AG04450 (cell line): ENCODE data around the gene RAB40C. TPM values are rescaled to one million over a fixed set of nuclear protein-coding genes. Genes with fewer than 3 reads are reported as not detected.

Experiments
- CTCF ChIA-PET: fragments of 300-600, 350-600 bp; formaldehyde crosslinking; extraction: SDS; loops from one replicate; lab custom pipeline; 2022; ENCODE audit warnings: antibody characterized with exemption, inconsistent platforms; lab: Charles Lee
- POLR2A ChIA-PET: fragments of 350-600 bp; formaldehyde crosslinking; extraction: SDS; loops from one replicate; lab custom pipeline; 2021; ENCODE audit warnings: antibody characterized with exemption, inconsistent platforms; lab: Yijun Ruan, JAX
- DNase-seq: peaks from one replicate; pipeline ENCODE4 v3.0.0-alpha.2; 2011; ENCODE audit warnings: low read depth, low spot score
- H3K27ac ChIP-seq: one replicate; pipeline ENCODE4 v1.5.1; 2012; ENCODE audit warnings: low read depth, low read length, control low read depth
- H3K27me3 ChIP-seq: one replicate; pipeline ENCODE4 v1.6.0; 2012; ENCODE audit warnings: low read length; ENCODE audit not compliant: control insufficient read depth, insufficient read depth
- H3K4me3 ChIP-seq: 2 replicates; pipeline ENCODE4 v1.5.1; 2011; ENCODE audit warnings: mild to moderate bottlenecking, low read depth, low read length, control low read depth
- H3K9me3 ChIP-seq: 2 replicates; pipeline ENCODE4 v1.5.1; 2012; ENCODE audit warnings: low read length; ENCODE audit not compliant: control insufficient read depth, insufficient read depth
- polyA plus RNA-seq: library from polyadenylated mRNA; depleted of rRNA; stranded (reverse); fragments of >200 nt; gene quantifications from 2 replicates; pipeline ENCODE4 v1.2.3, GENCODE V29; 2011
- TF ChIP-seq, protein P1 (sequence below): IDR thresholded peaks from 2 replicates; pipeline ENCODE4 v1.5.1; 2011; ENCODE audit warnings: low read depth, low read length, control low read depth, inconsistent platforms

RAB40C gene
- polyA plus RNA-seq, 1 experiment, result 4.2 TPM

DNA sequence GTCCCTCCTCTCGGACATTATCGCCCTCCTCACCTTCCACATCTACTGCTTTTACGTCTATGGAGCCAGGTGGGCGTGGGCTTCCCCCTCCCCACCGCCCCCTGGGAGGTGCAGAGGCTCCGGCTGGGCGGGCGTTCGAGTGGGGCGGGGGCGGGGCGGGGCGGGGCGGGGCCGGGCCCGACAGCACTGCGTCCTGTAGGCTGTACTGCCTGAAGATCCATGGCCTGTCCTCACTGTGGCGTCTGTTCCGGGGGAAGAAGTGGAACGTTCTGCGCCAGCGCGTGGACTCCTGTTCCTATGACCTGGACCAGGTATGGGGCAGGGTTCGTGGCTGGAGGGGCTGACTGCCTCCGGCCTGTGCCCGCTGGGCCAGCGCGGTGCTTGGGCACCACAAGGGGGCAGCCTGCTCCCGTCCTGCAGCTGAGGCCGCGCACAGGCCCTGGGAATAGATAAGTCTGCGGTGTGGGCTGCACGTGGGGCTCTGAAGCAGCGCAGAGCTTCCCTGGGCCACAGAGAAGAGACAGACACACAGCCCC lies 10.9 kb upstream of the RAB40C start:
- ChIA-PET POLR2A (interaction anchor here (0.6 to 1.2 kb wide), 2 partner anchors 19 to 89 kb away, joined by 4 read pairs; partner anchors contain the start of gene RHOT2), CTCF (no interaction called here)
- no peak overlapping the region for H3K4me3 ChIP-seq
- no peaks in the 10 kb centered on the region for H3K27me3 ChIP-seq
- TF ChIP-seq, protein P1, sequence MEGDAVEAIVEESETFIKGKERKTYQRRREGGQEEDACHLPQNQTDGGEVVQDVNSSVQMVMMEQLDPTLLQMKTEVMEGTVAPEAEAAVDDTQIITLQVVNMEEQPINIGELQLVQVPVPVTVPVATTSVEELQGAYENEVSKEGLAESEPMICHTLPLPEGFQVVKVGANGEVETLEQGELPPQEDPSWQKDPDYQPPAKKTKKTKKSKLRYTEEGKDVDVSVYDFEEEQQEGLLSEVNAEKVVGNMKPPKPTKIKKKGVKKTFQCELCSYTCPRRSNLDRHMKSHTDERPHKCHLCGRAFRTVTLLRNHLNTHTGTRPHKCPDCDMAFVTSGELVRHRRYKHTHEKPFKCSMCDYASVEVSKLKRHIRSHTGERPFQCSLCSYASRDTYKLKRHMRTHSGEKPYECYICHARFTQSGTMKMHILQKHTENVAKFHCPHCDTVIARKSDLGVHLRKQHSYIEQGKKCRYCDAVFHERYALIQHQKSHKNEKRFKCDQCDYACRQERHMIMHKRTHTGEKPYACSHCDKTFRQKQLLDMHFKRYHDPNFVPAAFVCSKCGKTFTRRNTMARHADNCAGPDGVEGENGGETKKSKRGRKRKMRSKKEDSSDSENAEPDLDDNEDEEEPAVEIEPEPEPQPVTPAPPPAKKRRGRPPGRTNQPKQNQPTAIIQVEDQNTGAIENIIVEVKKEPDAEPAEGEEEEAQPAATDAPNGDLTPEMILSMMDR, result peak; percentile 74
- H3K9me3 ChIP-seq, result no peaks in the 10 kb centered on the region; the same call in 1 of the 2 replicates
- H3K27ac ChIP-seq, result no peak overlapping the region
- no peak for DNase-seq

DNA sequence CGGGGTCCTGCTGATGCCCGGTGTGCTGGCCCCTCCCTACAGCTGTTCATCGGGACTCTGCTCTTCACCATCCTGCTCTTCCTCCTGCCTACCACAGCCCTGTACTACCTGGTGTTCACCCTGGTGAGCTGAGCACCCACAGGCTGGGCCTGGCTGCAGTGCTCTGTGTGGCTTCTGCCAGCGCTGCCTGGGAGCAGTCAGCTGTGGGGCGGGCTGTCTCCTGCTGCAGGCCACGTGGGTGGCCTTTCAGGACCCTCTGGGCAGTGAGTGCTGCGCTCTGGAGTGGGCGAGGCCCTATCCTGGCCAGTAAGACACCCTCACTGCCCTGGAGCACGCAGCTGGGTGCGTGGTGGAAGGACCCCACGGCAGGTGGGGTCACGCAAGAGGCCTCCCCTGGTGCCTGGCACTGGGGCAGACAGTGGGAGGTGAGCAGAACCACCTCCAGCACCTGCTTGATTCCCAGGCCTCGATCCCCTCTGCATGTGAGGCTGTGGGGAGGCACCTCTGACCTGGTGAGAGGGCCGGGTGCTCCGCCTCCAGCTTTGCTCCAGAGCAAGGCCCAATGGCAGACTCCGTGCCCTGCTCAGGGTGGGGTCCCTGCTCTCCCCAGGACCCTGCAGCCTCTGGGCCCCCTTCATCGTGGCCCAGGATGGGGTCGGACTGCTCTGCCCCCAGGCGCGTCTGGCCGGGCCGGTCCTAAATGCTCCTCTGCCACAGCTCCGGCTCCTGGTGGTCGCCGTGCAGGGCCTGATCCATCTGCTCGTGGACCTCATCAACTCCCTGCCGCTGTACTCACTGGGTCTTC lies 9.5 kb upstream of the RAB40C start:
- no peak for DNase-seq
- no peaks in the 10 kb centered on the region; the same call in 1 of the 2 replicates for H3K9me3 ChIP-seq
- no peak overlapping the region for H3K27ac ChIP-seq
- ChIA-PET POLR2A (no interaction called here), CTCF (no interaction called here)
- no peaks in the 10 kb centered on the region for H3K27me3 ChIP-seq
- H3K4me3 ChIP-seq, result no peak overlapping the region
- TF ChIP-seq, protein P1, result no peak

DNA sequence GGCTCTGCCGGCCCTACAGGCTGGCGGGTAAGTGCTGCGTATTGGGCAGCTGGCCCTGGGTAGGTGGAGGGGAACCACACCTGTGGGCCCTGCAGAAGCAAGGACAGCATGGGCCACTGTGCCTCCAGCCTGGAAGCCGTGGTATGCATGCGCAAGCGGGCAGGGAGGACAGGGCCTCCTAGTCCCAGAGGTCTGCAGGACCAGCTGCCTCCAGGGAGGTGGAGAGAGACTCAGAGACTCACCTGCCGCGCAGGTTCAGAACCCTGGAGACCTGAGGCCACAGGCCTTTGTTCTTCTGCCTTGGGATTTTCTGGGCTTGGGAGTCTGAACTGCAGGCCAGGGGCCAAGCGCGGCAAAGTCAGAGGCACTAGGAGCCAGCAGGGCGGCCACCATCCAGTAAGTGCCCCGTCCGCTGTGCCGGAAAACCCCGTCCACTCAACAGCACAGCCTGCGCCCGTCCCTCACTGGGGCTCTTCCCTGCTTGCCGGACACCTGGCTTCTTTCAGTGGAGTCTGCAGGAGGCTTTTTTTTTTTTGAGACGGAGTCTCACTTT lies 8.8 kb upstream of the RAB40C start:
- Histone ChIP-seq H3K27me3 (no peaks in the 10 kb centered on the region), H3K27ac (no peak overlapping the region), H3K4me3 (no peak overlapping the region), H3K9me3 (no peaks in the 10 kb centered on the region; the same call in 1 of the 2 replicates)
- POLR2A ChIA-PET, result interaction anchor here (0.6 to 0.7 kb wide), 2 partner anchors 45 to 159 kb away, joined by 4 to 5 read pairs; no protein-coding TSS in a partner anchor
- TF ChIP-seq, protein P1, result no peak
- no peak for DNase-seq
- CTCF ChIA-PET, result no interaction called here

DNA sequence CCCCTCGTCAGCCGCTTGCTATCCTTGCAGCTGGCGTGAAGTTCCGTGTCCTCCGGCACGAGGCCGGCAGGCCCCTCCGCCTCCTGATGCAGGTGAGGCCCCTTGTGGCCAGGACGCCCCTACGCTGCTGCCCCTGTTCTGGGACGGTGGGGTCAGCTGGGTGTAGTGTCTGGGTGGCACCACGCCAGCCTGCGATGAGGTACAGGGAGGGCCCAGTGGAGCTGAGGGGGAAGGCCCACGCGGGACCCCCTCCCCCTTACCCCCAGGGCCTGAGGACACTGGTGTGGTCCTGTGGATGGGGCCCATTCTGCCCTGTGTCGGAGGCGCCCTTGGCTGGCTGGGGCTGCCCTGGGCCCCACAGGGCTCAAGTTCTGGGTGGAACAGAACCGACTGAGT lies 7.7 kb upstream of the RAB40C start:
- DNase-seq, result no peak
- ChIA-PET POLR2A (no interaction called here), CTCF (interaction anchor here (0.6 to 1.8 kb wide), 2 partner anchors 85 to 133 kb away, joined by 4 read pairs; no protein-coding TSS in a partner anchor)
- no peaks in the 10 kb centered on the region; the same call in 1 of the 2 replicates for H3K9me3 ChIP-seq
- H3K27ac ChIP-seq, result no peak overlapping the region
- no peak overlapping the region for H3K4me3 ChIP-seq
- TF ChIP-seq, protein P1, result no peak
- no peaks in the 10 kb centered on the region for H3K27me3 ChIP-seq
